H1 (cell line): ENCODE measurements around the gene WDFY1. TPM values are rescaled to one million over a fixed set of nuclear protein-coding genes. Genes with fewer than 3 reads are reported as not detected.

ENCODE experiments used
- CTCF ChIA-PET: fragments of 300-600 bp; sonication (Branson Sonifier 250); formaldehyde crosslinking; loops from one replicate; lab custom pipeline; 2021; ENCODE audit not compliant: partially characterized antibody; lab: Charles Lee
- POLR2A ChIA-PET: fragments of 300-600 bp; sonication (Branson Sonifier 250); formaldehyde crosslinking; loops from one replicate; lab custom pipeline; 2021; ENCODE audit warnings: inconsistent platforms; ENCODE audit not compliant: partially characterized antibody; lab: Charles Lee
- DNase-seq, 2 experiments: peaks; one replicate each; pipeline versions ENCODE4 v3.0.0 to v3.0.0-alpha.2; 2010 to 2022; ENCODE audit warnings: low spot score in 2 of 2, low read depth in 1 of 2, mixed read lengths in 1 of 2
- FAIRE-seq: peaks from 2 replicates; lab custom pipeline; 2011; peaks lifted over from hg19 to GRCh38; lab: Jason Lieb, UNC
- H2AFZ ChIP-seq: 2 replicates; pipeline ENCODE4 v1.8.1; 2012; ENCODE audit warnings: low read length, inconsistent platforms
- H2AK5ac ChIP-seq: 2 replicates; pipeline ENCODE4 v1.6.1; 2013; ENCODE audit warnings: low read depth, low read length
- H2BK120ac ChIP-seq: replicated peaks from 2 replicates; pipeline ENCODE3; 2013; ENCODE audit warnings: low read depth, low read length, inconsistent platforms
- H2BK12ac ChIP-seq: 2 replicates; pipeline ENCODE4 v1.6.1; 2013; ENCODE audit warnings: low read depth, low read length
- H2BK15ac ChIP-seq: 2 replicates; pipeline ENCODE4 v1.6.1; 2013; ENCODE audit warnings: low read length
- H2BK20ac ChIP-seq: 2 replicates; pipeline ENCODE4 v1.6.1; 2013; ENCODE audit warnings: low read length
- H2BK5ac ChIP-seq: 2 replicates; pipeline ENCODE4 v1.6.1; 2013; ENCODE audit warnings: low read depth, low read length
- H3K14ac ChIP-seq: 2 replicates; pipeline ENCODE4 v1.6.1; 2013; ENCODE audit warnings: inconsistent platforms; ENCODE audit not compliant: insufficient read length
- H3K18ac ChIP-seq: 2 replicates; pipeline ENCODE4 v1.6.1; 2013; ENCODE audit warnings: low read length; ENCODE audit errors: extremely low read depth
- H3K23ac ChIP-seq: 2 replicates; pipeline ENCODE4 v1.6.1; 2013; ENCODE audit warnings: inconsistent platforms; ENCODE audit not compliant: insufficient read length
- H3K23me2 ChIP-seq: 2 replicates; pipeline ENCODE4 v1.6.1; 2013; ENCODE audit warnings: low read depth, low read length
- H3K27ac ChIP-seq: 2 replicates; pipeline ENCODE4 v1.6.1; 2011; ENCODE audit warnings: low read depth, low read length, inconsistent platforms
- H3K27me3 ChIP-seq, 4 experiments: replicated peaks in 1 of 4; 1 replicate in 1 of 4; 2 replicates in 3 of 4; pipeline versions ENCODE4 v1.6.1 to v1.8.1; 2011 to 2013; ENCODE audit warnings: low read length in 3 of 4, mild to moderate bottlenecking in 3 of 4, inconsistent platforms in 2 of 4, mixed read lengths in 2 of 4, moderate library complexity in 1 of 4; ENCODE audit not compliant: control insufficient read depth in 3 of 4, insufficient read depth in 3 of 4; ENCODE audit errors: extremely low read depth in 1 of 4
- H3K36me3 ChIP-seq, 4 experiments: 2 replicates each; pipeline versions ENCODE4 v1.6.1 to v1.8.1; 2011 to 2013; ENCODE audit warnings: mild to moderate bottlenecking in 4 of 4, low read length in 3 of 4, moderate library complexity in 2 of 4, control low read depth in 1 of 4, inconsistent platforms in 1 of 4; ENCODE audit not compliant: insufficient read depth in 4 of 4, control insufficient read depth in 2 of 4
- H3K4ac ChIP-seq: replicated peaks from 2 replicates; pipeline ENCODE3; 2013; ENCODE audit warnings: low read length, low read depth, mixed read lengths, inconsistent platforms; ENCODE audit not compliant: insufficient read length
- H3K4me1 ChIP-seq, 4 experiments: replicated peaks in 1 of 4; 1 replicate in 1 of 4; 2 replicates in 3 of 4; pipeline versions ENCODE4 v1.6.1 to v1.8.1; 2011 to 2013; ENCODE audit warnings: low read length in 3 of 4, inconsistent platforms in 2 of 4, mixed read lengths in 1 of 4; ENCODE audit not compliant: insufficient read depth in 4 of 4, control insufficient read depth in 3 of 4
- H3K4me2 ChIP-seq, 2 experiments: 2 replicates each; pipeline versions ENCODE4 v1.6.1 to v1.8.1; 2011 to 2013; ENCODE audit warnings: low read depth in 2 of 2, low read length in 2 of 2, control low read depth in 1 of 2, inconsistent platforms in 1 of 2, mild to moderate bottlenecking in 1 of 2; ENCODE audit not compliant: insufficient read depth in 1 of 2
- H3K4me3 ChIP-seq, 4 experiments: fragments of 200-600, 300-600 bp in 1 of 4; sonication (generic), shearing (Covaris generic), sonication (Bioruptor Twin) in 1 of 4; 2 replicates each; pipeline versions ENCODE4 v1.5.1 to v1.8.1; 2011 to 2016; ENCODE audit warnings: low read length in 4 of 4, low read depth in 3 of 4, control low read depth in 2 of 4, inconsistent platforms in 2 of 4, mild to moderate bottlenecking in 2 of 4, mixed read lengths in 1 of 4, moderate library complexity in 1 of 4; ENCODE audit not compliant: insufficient read depth in 2 of 4; ENCODE audit errors: extremely low read depth in 1 of 4
- H3K56ac ChIP-seq: replicated peaks from 2 replicates; pipeline ENCODE3; 2013; ENCODE audit warnings: low read depth, mild to moderate bottlenecking, mixed read lengths, low read length, inconsistent platforms; ENCODE audit not compliant: insufficient read length
- H3K79me1 ChIP-seq: 2 replicates; pipeline ENCODE4 v1.6.1; 2013; ENCODE audit warnings: low read depth, low read length, control low read depth
- H3K79me2 ChIP-seq, 2 experiments: 2 replicates each; pipeline versions ENCODE4 v1.6.1 to v1.8.1; 2012 to 2013; ENCODE audit warnings: low read length in 2 of 2, mild to moderate bottlenecking in 2 of 2, inconsistent platforms in 1 of 2; ENCODE audit not compliant: insufficient read depth in 2 of 2, control insufficient read depth in 1 of 2
- H3K9ac ChIP-seq, 4 experiments: replicated peaks in 1 of 4; 1 replicate in 1 of 4; 2 replicates in 3 of 4; pipeline versions ENCODE4 v1.6.1 to v1.8.1; 2011 to 2013; ENCODE audit warnings: low read depth in 3 of 4, low read length in 3 of 4, control low read depth in 2 of 4, mild to moderate bottlenecking in 2 of 4, moderate library complexity in 2 of 4, inconsistent platforms in 1 of 4; ENCODE audit errors: extremely low read depth in 1 of 4
- H3K9me3 ChIP-seq, 2 experiments: 2 replicates each; pipeline versions ENCODE4 v1.6.1 to v1.8.1; 2012 to 2013; ENCODE audit warnings: mild to moderate bottlenecking in 2 of 2, moderate library complexity in 2 of 2, control low read depth in 1 of 2, inconsistent platforms in 1 of 2, low read depth in 1 of 2, low read length in 1 of 2, mixed read lengths in 1 of 2; ENCODE audit not compliant: insufficient read depth in 2 of 2
- H4K20me1 ChIP-seq, 2 experiments: replicated peaks in 1 of 2; 2 replicates each; pipeline versions ENCODE3 to v1.8.1; 2011 to 2013; ENCODE audit warnings: inconsistent platforms in 2 of 2, low read length in 2 of 2, mild to moderate bottlenecking in 1 of 2; ENCODE audit not compliant: insufficient read depth in 2 of 2, control insufficient read depth in 1 of 2
- H4K5ac ChIP-seq: 2 replicates; pipeline ENCODE4 v1.6.1; 2013; ENCODE audit warnings: low read length, low read depth, mixed read lengths, inconsistent platforms; ENCODE audit not compliant: insufficient read length
- H4K8ac ChIP-seq: 2 replicates; pipeline ENCODE4 v1.8.0; 2013; ENCODE audit warnings: mild to moderate bottlenecking, moderate library complexity, low read length, inconsistent platforms; ENCODE audit not compliant: insufficient read depth; ENCODE audit errors: extremely low read depth
- H4K91ac ChIP-seq: replicated peaks from 2 replicates; pipeline ENCODE3; 2013; ENCODE audit warnings: low read length, mixed read lengths, inconsistent platforms; ENCODE audit not compliant: insufficient read length
- ASH2L ChIP-seq: fragments of 200-600, 300-600 bp; sonication (generic); IDR thresholded peaks from one replicate; pipeline ENCODE4 v1.7.1; 2017; ENCODE audit warnings: low read length
- CEBPB ChIP-seq: IDR thresholded peaks from 2 replicates; pipeline ENCODE4 v1.6.1; 2012; ENCODE audit warnings: low read depth, low read length
- EP300 ChIP-seq, 2 experiments: IDR thresholded peaks; 1 replicate in 1 of 2; 2 replicates in 1 of 2; pipeline ENCODE4 v1.6.1; 2011 to 2012; ENCODE audit warnings: low read depth in 2 of 2, low read length in 2 of 2, mild to moderate bottlenecking in 2 of 2, borderline replicate concordance in 1 of 2, inconsistent platforms in 1 of 2, moderate library complexity in 1 of 2
- GABPA ChIP-seq: IDR thresholded peaks from 2 replicates; pipeline ENCODE4 v1.6.1; 2011; ENCODE audit warnings: mild to moderate bottlenecking, low read length, moderate library complexity, borderline replicate concordance; ENCODE audit not compliant: insufficient read depth
- HDAC2 ChIP-seq, 2 experiments: fragments of 300-600 bp in 1 of 2; sonication (generic) in 1 of 2; IDR thresholded peaks; 2 replicates each; pipeline ENCODE4 v1.6.1; 2011 to 2012; ENCODE audit warnings: low read depth in 2 of 2, low read length in 2 of 2, mild to moderate bottlenecking in 2 of 2, moderate library complexity in 2 of 2, borderline replicate concordance in 1 of 2, inconsistent platforms in 1 of 2
- POLR2AphosphoS5 ChIP-seq: IDR thresholded peaks from 2 replicates; pipeline ENCODE4 v1.6.1; 2011; ENCODE audit warnings: low read depth, low read length
- POU5F1 ChIP-seq: IDR thresholded peaks from 2 replicates; pipeline ENCODE4 v1.6.1; 2011; ENCODE audit warnings: low read depth, mild to moderate bottlenecking, low read length, moderate library complexity
- RAD21 ChIP-seq, 2 experiments: IDR thresholded peaks in 1 of 2; conservative IDR thresholded peaks in 1 of 2; 2 replicates each; pipeline ENCODE4 v1.6.1; 2011; ENCODE audit warnings: low read depth in 2 of 2, low read length in 2 of 2, improper control_type of control experiment in 1 of 2, inconsistent platforms in 1 of 2, mild to moderate bottlenecking in 1 of 2, moderate library complexity in 1 of 2
- SIX5 ChIP-seq: IDR thresholded peaks from 2 replicates; pipeline ENCODE4 v1.6.1; 2011; ENCODE audit warnings: mild to moderate bottlenecking, low read depth, low read length
- SP1 ChIP-seq: IDR thresholded peaks from 2 replicates; pipeline ENCODE4 v1.6.1; 2011; ENCODE audit warnings: low read depth, low read length
- TBP ChIP-seq: IDR thresholded peaks from 2 replicates; pipeline ENCODE4 v1.6.1; 2011; ENCODE audit warnings: low read depth, low read length, improper control_type of control experiment
- YY1 ChIP-seq: IDR thresholded peaks from 2 replicates; pipeline ENCODE4 v1.6.1; 2011; ENCODE audit warnings: low read depth, mild to moderate bottlenecking, low read length
- WGBS, 2 experiments: shearing (Covaris generic) in 1 of 2; methylation state at CpG; one replicate each; pipeline versions ENCODE4 v1.1.6 to v1.1.7; 2013 to 2015; ENCODE audit warnings: low lambda C conversion rate in 2 of 2, mixed read lengths in 2 of 2, inconsistent platforms in 1 of 2, low coverage in 1 of 2, missing lambda C conversion rate in 1 of 2; ENCODE audit not compliant: insufficient replicate concordance in 2 of 2, insufficient coverage in 1 of 2, insufficient read length in 1 of 2; ENCODE audit errors: extremely low coverage in 1 of 2, missing lambda C conversion rate in 1 of 2; 5-methylcytosine and 5-hydroxymethylcytosine counted together
- polyA plus RNA-seq, 7 experiments: library from polyadenylated mRNA; depleted of rRNA in 3 of 7; stranded (reverse) in 5 of 7; unstranded in 2 of 7; fragments of >200 nt in 5 of 7; fragments of 200-250 nt in 2 of 7; gene quantifications; 1 replicate in 5 of 7; 2 replicates in 1 of 7; 4 replicates in 1 of 7; pipeline versions ENCODE4 v1.2.1 to v1.2.3, GENCODE V29; 2011 to 2013; ENCODE audit warnings: missing spikeins in 2 of 7, mixed read lengths in 2 of 7
- total RNA-seq: library from RNA; stranded (reverse); fragmentation: NEBNext Ultra II Directional; extraction: Animal tissue kit (Norgen Biotek cat#: 25700); gene quantifications from 2 replicates; pipeline ENCODE4 v1.2.1, GENCODE V29; 2021
- TF ChIP-seq, protein P1 (sequence below): IDR thresholded peaks from 2 replicates; pipeline ENCODE4 v1.6.1; 2012; ENCODE audit warnings: low read length, inconsistent platforms

WDFY1 gene
- total and polyA plus RNA-seq, 2 of the 8 experiments (the other 6 are each of a cell fraction or from before 2014, with no cell fraction given): 68.4 to 94.7 TPM

DNA sequence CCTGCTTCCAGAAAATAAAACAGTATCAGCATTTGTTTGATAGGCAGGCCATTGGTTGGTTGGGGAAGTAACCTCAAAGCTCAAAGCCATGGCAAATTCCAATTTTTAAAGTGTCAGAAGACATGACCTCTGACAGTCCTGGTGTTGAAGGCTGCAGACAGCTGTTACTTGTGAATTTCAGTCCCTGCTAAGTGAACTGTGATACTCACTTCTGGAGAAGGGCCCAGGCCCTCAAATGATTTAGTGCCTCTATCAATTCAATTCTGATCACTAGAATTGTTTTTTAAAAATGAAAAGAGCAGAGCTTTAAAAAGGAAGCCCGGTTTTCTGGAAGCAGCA is 35.2 kb upstream of the WDFY1 start:
- H3K4me2 ChIP-seq: no peak overlapping the region
- no peak for FAIRE-seq
- POLR2A ChIA-PET: interaction anchor here (0.6 kb wide), 1 partner anchor 104 kb away, joined by 3 read pairs; no protein-coding TSS in a partner anchor
- no peak for TF ChIP-seq ASH2L
- no peak for TF ChIP-seq RAD21 (IDR thresholded peaks at IDR 0.05 in 1 of 2, conservative IDR thresholded peaks at IDR 0.05 in 1 of 2; ENCODE audit: low read depth in 2 of 2, low read length in 2 of 2)
- TF ChIP-seq SP1: no peak
- no peak for TF ChIP-seq POU5F1
- TF ChIP-seq, protein P1, sequence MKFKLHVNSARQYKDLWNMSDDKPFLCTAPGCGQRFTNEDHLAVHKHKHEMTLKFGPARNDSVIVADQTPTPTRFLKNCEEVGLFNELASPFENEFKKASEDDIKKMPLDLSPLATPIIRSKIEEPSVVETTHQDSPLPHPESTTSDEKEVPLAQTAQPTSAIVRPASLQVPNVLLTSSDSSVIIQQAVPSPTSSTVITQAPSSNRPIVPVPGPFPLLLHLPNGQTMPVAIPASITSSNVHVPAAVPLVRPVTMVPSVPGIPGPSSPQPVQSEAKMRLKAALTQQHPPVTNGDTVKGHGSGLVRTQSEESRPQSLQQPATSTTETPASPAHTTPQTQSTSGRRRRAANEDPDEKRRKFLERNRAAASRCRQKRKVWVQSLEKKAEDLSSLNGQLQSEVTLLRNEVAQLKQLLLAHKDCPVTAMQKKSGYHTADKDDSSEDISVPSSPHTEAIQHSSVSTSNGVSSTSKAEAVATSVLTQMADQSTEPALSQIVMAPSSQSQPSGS: no peak
- TF ChIP-seq SIX5: no peak
- no peak for TF ChIP-seq CEBPB
- TF ChIP-seq YY1: no peak
- no peak for TF ChIP-seq HDAC2 (IDR thresholded peaks at IDR 0.05; ENCODE audit: borderline replicate concordance in 1 of 2, low read depth in 2 of 2, low read length in 2 of 2)
- TF ChIP-seq EP300 (IDR thresholded peaks at IDR 0.05; ENCODE audit: borderline replicate concordance in 1 of 2, low read depth in 2 of 2, low read length in 2 of 2): no peak
- no peak for TF ChIP-seq POLR2AphosphoS5
- no peak for TF ChIP-seq TBP
- TF ChIP-seq GABPA: no peak

More for the DNA sequence above, 35.2 kb upstream of the WDFY1 start:
- Histone ChIP-seq H4K20me1 (no peaks in the 10 kb centered on the region), H3K23ac (no peak overlapping the region), H2BK15ac (no peak overlapping the region), H2BK5ac (no peak overlapping the region), H2BK12ac (no peak overlapping the region), H3K23me2 (no peaks in the 10 kb centered on the region), H2AK5ac (no peak overlapping the region), H3K27me3 (peaks cover 0 to 1% (median 0%) of the 10 kb centered on the region in 4 experiments; a peak in 1 of 7 replicates), H3K9ac (no peak overlapping the region), H2BK120ac (no peak overlapping the region), H3K36me3 (peaks cover 3 to 20% (median 13%) of the 10 kb centered on the region in 4 experiments; a peak in 7 of 8 replicates), H3K9me3 (no peaks in the 10 kb centered on the region), H3K79me2 (no peaks in the 10 kb centered on the region), H3K14ac (no peak overlapping the region), H2BK20ac (no peak overlapping the region), H3K27ac (no peak overlapping the region), H4K5ac (no peak overlapping the region), H3K56ac (no peak overlapping the region), H3K79me1 (no peaks in the 10 kb centered on the region), H3K4me1 (no peaks in the 10 kb centered on the region), H2AFZ (no peak overlapping the region), H4K8ac (no peak overlapping the region), H3K4me3 (no peak overlapping the region), H3K4ac (no peak overlapping the region), H4K91ac (no peak overlapping the region), H3K18ac (no peak overlapping the region)
- CTCF ChIA-PET: interaction anchor here (0.6 to 18.2 kb wide), 9 partner anchors 10 to 706 kb away, joined by 3 to 282 read pairs (median 4); partner anchors contain the start of gene SERPINE2
- 82% methylated on average over 1 of the region's 1 CpG; no CpG with 5 or more reads in 1 of the 2 experiments for WGBS, 2 experiments
- no peak for DNase-seq
